Fibroblast of peridontal ligament (primary cell): ENCODE measurements around the gene TENM3.

Experiments
- DNase-seq: peaks from one replicate; pipeline ENCODE4 v3.0.0-alpha.2; 2010; ENCODE audit errors: extremely low read depth

Gene TENM3

DNA sequence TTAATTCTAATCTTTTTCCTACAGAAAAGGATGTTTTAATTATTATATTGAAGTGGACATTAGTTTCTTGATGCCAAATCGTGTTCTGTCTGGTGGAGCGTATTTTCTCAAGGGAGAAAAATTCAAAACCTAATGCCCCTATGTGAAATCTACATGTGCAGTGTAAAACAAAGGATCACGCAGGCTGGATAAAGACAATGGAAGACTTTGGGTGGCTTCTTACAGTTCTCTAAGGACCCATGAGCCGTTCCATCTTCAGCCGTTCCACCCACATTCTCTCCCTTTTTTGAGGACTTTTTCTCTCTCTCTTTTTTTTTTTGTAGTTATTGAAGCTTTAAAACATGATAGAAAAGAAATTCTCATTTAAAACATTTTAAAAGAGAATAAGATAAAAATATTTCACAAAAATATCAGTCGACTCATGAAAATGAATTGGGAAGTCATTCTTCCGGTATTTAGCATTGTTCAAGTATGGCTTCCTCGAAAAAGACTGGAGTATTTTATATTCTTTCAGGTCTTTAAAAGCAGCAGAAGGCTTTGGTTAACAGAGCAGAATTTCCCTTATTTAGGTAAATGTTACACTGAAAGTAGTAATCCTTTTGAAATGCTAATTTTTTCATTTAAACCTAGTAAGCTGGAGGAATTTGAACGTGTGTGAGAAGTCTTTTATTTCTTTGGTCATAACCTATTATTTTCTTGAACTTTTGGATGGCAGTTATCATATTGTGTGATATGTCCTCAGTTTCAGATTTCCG lies 11.0 kb downstream of the TENM3 start:
- no peak for DNase-seq

DNA sequence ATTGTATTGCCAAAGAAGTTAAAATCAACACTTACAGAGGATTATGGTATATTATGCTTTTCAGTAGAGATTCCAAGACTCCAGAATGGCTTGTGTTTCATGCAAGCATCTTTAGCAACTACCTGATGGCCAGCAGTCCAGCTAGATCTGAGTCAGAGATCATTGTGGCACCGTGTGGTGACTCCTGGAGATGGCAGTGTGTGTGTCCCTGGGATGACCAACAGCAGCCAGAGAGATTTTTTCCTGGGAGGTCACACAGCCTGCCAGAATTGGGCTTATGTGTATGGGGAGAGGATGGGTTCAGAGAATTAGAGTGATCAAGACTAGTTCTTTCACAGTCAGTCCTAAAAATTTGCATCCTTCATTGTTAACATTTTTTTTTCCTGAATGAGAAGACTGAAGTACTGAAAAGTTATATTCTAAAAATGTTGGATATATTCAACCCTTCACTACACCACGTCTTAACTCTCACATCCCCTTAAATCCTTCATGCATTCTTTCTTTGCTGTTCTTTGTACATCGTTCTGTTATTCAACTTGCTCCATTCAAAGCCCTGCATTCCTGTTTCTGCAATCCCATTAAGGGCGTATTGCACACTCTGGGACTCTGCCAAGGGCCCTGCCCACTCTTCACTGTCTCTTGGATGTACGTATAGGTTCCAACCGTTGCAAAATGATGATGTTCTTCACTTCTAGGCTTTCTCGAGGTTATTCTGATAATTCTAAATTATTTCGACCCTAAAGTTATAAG lies 12.4 kb downstream of the TENM3 start:
- DNase-seq = no peak

DNA sequence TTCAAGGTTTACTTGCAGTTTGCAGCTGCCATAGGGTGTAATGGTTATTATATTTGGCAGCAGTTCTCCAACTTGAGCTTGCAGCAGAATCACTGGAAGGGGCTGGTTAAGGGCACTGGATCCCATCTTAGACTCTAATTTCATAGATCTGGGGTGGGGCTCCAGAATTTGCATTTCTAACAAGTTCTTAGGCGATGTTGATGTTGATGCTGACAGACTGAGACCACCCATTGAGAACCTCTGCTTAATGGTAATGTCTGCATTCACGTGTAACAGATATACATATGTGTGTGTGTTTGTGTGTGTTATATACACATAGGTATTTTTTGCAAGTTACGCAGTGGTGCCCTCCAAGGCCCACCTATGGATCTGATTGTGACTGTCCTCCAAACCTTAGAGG lies 13.8 kb downstream of the TENM3 start:
- DNase-seq = no peak

DNA sequence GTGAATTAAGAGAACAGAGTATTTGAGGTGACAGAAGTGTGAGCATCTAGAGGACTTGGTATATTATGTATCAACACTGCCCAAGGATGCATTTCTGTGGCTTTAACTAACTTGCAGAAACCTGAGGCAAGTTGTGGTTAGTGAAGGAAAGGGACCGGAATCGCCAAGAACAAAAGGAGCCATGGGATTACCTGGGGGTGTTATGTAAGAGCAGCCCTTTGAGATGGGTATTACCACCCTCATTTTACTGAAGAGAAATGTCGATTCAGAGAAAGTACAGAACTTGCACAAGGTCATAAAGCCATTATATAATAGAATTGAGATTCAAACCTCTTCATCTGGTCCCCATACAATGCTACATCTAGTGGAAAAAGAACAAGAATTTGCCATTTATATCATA lies 14.3 kb downstream of the TENM3 start:
- no peak for DNase-seq

DNA sequence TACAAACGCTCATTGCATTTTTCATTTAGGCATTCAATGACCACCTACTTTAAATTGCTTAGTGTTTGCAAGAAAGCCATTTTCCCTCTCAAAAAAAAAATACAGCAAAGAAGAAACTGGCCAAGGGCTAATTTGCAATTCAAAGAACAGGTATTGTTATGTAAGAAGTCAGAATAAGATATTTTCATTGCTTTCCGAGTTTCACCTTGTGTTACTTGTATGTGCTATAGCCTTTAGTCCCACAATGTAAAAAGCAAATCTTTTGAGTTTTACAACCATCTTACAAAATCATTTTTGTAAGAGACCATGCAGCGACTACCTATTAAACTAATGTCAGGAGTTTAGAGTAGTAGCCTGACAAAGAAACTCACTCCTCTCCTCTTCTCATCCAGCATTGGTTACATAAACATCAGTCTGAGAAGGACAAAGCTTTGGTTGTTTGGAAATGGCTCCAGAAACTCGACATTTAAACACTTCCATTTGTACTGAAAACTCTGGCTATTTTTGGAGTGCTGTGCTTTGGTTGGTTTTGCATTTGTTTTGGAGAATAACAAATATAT lies 15.3 kb downstream of the TENM3 start:
- DNase-seq = no peak

DNA sequence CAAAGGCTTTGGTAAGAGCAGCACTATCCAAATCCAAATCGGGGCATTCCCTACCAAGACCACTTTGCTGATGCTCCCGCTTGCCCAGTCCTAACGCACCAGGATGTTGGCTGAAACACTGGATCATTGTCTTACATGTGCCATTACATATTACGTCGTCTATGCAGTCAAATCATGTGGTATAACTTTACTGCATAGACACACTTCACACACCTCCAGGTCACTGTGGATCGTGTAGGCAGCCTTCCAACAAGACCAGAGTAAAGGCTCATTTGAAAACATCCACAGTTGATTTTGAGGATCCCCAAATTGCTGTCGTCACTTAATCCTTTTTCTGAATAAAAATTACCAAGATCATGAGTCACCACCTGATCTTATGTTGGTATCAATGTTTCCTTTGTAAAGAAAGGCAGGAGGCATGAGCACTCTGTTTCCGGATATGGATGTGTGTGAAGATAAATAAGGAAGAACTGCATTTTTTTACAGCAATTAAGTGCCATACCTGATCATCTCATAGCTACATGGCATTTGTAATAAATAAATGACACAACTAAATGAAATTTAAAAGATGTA lies 18.5 kb downstream of the TENM3 start:
- no peak for DNase-seq

DNA sequence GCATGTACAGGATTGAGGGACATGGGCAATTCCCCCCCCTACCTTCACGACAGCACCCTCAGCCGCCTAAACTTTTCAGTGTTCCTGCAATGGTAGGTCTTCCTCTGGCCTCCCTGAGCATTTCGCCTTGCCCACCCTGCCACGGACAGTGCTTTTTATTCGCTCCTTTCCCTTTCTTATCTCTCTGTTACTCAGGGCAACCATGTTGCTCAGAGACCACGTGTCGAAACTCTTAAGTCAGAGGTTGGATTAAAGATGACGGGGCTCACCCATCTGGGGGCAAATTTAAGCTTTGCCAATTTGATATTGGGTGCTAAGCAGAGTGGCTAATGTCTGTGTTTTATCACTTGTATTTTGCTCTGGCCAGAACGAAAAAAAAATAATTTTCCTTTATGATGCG lies 20.4 kb downstream of the TENM3 start:
- no peak for DNase-seq

DNA sequence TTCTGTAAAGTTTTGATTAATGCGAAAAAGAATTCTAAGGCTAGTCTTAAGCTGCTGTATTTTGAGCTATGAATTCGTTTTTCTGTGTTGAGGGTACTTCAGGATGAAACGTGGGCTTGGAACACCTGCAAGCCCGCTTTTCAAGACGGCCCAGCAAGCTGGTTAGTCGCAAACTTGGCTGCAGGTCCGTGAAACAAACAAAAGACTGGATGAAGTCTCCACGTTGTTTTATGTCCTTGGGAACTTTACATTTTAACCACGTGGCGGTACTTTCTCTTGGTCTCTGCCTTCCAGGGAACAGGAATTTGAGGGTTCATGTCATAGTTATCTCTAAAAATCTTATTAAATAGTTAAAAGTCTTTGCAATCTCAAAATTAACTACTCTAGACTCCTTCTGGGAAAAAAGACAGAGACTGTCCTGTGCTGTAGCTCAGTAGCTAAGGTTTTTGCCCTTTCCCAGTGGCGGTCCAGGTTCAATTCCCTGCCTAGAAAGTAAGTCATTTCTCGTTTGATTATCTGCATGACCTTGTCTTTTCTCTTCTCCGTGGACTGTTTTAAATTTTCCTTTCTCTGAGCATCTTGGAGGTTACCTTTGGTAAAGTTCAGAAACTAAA lies 21.0 kb downstream of the TENM3 start:
- DNase-seq = no peak

DNA sequence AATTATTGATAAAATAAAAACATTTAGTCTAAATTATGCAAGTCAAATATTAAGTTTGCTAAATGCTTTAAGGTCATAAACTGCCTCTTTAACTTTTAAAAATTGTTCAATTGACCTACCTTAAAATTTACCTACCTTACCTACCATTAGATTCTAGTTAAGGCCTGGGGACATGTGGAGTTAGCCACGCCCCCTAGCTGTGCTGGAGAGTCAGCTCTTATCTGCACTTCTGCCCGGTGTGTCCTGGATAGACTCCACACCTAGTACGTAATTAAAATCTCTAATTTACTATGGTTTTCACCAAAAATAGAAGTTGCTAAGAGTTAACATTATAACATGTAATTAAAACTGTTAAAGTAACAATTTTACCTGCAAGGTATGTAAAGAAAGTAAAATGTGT lies 22.7 kb downstream of the TENM3 start:
- DNase-seq = no peak

DNA sequence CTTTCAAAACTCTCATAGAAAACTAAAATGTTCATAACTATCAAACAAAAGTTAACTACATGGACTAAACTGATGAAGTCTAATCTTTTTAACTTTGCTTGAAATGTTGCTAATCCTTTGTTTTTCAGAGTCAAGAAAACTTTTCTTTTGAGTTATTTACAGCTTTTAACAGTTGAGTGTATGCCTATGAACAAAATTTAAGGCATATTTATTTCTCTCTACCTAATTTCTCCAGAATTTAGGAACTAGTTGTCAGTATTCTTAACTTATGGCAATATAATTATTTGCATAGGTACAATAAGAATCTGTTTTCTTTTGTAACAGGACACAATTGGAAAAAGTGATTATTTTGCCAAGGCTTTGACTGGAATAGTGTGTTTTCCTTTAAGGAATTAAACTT lies 23.8 kb downstream of the TENM3 start:
- no peak for DNase-seq

DNA sequence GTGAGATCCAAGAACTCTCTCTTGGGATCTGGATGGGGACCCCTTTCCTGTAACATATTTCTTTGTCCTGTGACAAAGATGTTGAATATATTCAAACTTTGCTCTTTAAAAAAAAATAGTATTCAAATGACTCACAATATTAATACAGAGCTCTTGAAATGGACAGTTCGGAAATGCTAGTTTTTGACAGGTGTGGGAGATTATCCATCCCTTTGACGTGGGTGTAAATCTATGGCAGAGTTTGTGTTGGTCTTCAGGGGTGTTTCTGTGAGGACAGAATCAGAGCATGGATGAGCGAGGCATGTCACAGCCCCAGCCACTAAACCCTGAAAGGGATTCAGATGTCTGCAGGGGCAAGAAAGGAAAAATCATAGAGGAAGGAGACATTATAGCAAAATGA lies 25.8 kb downstream of the TENM3 start:
- no peak for DNase-seq

DNA sequence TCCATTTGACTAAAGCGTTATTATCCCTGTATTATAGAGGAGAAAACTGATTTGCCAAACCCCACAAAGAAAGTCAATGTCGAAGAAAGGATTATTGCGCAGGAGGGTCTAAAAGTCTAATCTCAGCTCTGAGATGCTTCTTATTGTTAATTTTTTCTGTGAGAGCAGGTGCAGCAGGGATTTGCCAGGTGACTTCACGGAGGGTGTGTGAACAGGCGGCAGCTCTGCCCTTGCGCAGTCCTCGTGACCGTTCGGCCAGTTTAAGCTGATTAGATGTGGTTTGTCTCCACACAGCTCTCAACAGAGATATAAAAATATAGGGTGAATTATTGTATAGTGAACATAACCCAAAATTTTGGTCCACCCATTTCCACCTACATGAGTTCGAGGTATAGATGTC lies 28.5 kb downstream of the TENM3 start:
- no peak for DNase-seq

DNA sequence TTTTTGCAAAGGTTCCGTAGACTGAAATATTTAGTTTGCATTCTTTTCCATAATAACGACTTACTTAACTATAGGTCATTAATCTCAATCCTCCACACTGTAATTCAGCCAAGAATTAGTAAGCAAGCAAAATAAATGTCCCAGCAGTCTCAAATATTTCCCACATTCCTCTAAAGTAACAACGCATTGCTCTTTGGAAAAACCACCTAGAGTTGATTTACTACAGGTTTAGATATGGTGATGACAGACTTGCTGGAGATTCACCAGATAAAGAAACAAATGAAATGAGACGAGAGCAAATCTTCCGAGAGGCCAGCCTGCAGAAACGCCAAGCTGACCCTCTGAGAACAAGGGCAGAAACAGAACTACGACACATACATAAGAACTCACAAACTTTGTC lies 28.9 kb downstream of the TENM3 start:
- no peak for DNase-seq

DNA sequence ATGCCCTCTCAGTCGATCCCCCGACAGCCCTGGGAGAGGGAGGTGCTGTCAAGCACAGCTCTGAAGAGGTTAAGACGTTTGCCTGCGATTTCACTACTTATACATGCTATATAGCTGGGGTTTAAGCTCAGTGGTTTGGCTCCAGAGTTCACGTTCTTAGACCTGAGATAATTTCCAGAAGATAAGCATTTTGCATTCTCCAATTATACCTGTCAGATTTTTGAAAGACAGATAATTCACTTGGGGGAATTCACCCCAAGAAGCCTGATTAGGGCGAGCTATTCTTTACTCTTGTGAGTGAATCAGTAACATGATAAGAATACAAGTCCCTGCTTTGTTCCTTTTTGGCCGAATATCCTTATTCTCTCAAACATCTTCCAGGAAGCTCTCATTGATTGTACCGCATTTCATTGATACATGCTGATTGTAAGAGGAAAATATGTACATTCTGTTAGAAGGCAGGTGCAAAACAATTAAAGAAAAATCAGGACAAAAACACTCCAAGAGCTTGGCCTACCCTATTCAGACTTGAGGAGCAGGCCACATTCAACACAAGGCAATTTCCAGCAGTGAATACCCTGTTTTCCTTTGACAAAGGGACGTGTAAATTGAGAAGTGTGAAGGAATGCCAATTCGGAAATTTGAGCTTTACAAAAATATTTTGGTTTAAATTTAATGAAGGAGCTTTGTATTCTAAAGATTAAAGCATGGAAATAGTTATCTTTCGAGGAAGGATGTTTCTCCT lies 30.2 kb downstream of the TENM3 start:
- no peak for DNase-seq

DNA sequence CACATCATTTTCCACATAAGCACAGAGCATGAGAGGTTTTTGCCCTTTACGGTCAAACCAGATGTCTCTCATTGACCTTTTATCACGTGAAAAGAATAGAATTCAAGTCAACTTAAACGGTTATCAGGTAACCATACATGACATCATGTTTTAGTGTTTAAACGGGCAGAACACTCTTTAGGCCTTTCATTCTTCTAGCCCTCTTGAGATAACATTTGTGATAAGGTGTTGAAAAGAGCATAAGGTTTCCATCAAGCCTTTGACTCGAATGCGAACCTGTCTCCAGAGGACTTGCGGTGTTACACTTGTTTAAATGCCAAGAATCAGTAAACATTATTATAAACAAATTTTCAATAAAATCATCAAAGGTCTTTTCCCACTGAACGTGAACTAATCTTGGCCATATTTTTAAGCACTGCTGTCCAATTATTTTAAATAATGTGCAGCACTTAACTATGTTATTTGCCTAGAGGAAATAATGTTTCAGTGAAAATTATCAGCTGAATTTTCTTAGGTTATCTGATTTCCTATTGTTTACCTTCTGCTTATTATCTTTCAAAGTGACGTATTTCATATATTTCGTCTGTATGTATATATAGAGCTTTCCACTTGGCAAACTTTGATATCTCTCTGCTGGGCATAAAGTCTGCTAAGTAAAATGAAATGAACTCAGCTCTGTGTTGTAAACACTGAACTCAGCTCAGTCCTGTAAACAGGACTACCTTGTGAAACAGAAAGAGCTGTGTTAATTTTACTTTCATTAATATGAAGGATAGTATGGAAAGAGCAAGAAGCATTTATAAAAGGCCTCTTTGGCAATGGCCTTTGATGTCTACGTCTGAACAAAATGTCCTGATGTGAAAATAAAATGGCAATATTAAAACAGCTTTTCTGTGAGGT lies 33.3 kb downstream of the TENM3 start:
- DNase-seq = no peak

DNA sequence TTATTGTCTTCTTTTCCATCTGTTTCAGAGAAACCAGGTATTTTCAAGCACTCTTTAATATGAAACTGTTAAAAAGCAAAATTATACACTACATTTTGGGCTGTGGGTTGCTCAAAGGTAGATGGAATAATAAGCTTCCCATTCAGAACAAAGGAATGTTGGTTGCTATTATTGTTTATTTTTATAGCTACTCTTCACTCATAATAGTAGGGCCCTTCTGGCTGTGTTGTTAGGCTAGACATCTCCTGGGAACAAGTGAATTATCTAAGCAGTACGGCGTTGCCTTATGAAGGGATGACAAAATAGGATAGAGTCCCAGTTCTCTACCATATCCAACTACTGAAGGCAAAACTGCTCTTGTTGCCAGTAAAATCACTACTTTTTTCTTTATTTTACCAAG lies 34.2 kb downstream of the TENM3 start:
- peak; percentile 37 for DNase-seq

DNA sequence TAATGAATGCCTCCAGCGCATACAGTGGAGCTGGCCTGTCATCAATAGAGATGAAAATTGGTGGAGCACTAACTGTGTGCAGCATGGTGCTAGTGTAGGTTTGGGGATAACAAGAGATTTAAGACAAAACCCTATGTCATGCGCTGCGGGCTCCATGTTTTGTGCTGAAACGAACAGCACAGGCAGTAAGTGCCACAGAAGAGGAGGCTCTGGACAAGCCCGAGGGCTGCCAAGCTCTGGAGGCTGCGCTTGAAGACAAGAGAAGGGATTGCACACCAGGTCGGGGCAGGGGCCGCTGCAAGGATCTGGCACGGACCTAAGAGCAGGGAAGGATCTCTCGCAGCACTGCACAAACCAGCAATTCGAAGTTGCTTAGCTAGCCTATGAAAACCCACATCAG lies 35.5 kb downstream of the TENM3 start:
- DNase-seq = no peak

DNA sequence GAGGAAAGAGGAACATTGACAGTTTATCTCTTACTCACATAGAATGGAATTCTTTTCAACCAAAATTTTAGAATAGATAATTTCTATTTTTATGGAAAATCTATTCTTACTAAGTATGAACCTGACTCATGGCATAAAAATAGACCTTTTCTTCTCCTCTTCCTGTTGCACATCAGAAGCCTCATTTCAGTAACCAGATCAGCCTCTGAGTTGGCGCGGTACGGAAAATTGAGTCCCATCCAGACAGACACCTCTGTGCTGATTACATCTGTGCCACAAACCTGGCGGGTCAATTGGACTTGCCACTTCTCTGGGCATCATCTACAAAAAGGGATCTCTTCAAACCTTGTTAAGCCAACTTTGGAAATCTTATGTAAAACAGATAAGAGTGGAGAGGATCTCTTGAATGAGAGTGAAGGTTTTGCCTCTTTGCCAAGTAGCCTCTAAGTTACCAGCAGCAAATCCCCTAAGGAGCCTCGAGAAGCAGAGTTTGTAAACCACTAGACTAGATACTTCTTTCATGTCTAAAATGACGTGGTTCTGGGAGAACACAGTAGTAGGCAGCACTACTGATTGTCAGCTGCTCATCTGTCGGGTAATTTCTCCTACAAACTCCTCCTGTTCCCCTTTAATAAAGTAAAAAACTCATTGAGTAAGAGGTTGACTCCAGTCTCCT lies 37.4 kb downstream of the TENM3 start:
- DNase-seq = peak; percentile 69

DNA sequence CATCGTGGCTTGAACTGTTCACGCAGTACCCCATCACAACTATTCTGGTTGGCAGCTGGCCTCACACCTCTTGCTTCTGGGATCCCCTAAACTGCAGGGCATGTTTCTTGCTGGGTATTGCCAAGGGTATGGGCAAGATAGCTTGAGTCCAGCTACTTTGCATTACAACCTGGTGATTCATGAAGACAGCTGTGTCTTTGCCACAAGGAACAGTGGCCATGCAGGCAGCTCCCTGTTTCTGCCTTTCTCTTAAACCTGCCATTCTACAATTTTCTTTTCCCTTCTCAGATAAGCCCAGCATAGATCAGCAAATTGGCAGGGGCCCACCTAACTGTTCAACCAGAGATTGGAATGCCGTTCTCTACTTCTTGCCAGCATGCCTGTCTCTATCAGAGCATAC lies 42.8 kb downstream of the TENM3 start:
- DNase-seq = peak; percentile 40

DNA sequence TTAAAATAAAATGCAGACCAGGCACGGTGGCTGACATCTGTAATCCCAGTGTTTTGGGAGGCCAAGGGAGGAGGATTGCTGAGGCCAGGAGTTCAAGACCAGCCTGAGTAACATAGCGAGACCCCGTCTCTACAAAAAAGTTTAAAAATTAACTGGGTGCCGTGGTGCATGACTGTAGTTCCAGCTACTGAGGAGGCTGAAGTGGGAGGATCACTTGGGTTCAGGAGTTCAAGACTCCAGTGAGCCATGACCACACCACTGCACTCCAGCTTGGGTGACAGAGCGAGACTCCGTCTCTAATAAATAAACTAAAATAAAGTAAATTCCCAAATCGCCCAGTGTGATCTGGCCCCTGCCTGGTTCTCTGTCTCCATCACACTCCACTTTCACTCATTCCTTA lies 43.7 kb downstream of the TENM3 start:
- DNase-seq = no peak
